ENCODE measurements around the gene CCN6.
"Not testable (repeated sequence)": the region's sequence is repeated elsewhere in the genome, so short reads cannot be mapped to it uniquely, and the experiment has no call there.

The CCN6 gene

DNA sequence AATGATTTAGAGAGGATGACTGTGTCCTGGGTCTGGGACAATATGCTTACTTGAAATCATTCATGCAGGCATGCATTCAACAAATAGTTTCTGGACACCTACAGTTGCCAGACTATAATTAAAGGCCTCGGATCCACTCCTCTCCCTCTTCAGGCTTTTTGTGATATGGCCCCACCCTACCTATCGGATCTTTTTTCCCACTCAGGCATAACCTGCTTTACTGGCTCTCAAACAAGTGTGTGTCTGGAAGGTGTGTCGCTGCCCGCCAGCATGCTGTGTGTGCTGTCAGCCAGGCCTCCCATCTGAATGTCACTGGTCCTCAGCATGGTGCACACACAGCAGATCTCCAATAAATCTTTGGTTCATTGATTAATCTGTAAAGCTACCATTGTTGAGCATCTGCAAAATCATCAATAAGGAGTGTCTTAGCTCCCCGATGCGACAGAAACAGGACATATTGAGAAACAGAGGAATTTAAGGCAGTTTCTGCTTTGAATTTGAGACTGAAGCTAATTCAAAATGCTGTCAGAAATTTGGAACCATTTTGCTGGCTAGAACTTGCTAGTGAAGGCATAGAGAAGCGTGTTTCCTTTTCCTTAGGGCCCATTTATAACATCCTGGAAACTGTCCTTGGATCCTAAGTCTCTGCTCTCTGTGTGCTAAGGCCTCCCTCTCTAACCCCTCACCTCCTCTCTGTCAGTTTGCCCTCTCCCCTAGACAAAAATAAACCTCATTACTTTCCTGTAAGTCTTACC, 23.5 kb upstream of the CCN6 start:
- DNase-seq: no peak

DNA sequence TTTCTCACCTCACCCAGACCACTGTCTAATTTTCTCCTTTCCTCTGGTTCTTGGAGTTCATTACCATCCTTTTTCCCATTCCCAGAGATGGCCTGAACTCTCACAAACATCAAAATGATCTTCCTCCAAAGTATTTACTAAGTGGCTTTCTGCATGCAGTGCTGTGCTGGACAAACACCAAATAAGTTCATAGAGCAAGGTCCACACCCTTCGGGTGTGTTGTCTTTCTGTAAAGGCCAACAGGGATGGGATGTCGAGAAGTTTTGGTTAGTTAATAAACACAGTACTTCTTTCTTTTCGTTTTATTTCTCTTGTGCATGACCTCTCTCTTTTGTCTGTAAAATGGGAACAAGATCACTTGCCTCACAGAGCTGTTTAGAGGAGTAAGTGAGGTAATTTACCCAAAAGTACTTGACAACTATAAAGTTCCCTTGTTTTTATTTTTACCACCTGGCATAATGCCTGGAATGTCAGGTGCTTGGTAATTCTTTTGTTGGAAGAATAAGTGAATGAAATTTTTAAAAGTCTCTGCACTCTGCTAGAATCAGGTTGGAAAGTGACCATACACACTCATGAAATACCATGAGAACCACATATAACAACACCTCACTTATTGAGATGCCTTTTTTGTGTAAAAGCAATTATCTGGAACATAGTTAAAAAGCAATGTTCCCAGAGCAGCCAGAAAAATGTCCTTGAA, 22.8 kb upstream of the CCN6 start:
- DNase-seq: no peak

DNA sequence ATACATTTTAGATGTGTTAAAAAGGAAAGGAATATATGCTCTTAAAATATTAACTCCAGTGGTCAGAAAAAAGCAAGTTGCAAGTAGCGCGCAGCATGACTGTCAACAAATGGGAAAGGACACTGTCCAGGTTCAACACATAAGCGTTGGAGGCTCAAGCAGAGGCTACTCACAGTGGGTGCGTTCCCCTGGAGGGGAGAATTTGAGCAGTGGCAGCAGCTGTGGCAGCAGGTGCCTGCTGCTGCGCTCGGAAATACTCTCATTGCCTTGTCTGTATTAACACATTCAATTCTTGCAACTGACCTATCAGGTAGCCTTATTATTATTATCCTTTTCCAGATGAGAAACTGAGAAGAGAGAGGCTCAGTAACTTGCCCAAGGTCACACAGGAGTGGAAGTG, 21.9 kb upstream of the CCN6 start:
- DNase-seq: no peak

DNA sequence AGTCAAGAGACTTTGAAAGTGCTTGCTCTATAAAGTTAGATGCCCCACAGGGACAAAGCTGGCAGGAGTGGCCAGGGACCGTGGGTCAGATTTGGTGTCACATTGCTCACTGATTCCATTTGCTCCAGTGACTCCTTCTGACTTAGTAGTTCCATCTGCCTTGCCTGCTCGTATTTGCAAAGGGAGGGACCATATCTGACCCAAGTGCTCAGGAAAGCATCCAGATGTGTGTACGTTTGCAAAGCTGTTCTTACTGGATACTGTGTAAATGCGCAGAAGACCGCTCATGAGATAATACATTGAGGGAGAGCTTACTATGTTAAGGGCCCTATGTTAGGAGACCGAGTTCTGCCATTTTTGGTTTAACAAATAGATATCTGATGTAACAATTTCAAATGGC, 21.2 kb upstream of the CCN6 start:
- no peak for DNase-seq

DNA sequence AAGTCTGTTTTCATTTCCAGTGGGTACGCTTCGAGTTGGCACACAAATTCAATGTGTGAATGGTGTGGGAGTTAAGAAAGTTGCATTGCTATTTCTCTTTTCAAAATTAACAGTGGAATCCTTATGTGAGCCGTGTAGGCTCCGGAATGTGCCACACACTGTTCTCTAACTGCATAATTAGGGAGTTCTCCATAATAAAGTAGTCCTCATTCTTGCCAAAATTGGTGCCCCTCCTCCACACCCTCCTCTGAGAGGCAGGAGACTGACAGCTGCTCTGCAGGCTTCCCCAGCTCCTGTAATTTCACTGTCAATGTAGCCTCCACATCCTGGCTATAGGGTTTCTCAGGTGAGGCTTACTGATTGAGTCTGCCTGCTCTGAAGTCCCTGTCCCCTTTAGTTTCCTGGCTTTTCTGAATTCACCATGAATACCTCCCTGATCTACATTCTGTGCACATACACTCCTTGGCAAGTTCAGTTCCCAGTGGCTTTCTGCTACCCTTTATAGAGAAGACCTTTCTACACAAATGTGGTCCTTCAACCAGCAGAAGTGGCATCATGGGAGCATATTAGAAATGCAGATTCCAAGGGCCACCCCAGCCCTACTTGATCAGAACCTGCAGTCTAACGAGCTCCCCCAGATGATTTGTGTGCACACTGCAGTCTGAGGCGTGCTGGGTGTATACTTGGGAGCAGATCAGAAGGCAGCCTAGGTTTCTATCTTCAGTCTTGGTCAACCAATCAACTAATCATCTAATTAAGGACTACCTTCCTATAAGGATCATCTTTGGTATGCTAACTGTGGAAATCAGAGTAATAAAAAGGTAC, 19.9 kb upstream of the CCN6 start:
- no peak for DNase-seq

DNA sequence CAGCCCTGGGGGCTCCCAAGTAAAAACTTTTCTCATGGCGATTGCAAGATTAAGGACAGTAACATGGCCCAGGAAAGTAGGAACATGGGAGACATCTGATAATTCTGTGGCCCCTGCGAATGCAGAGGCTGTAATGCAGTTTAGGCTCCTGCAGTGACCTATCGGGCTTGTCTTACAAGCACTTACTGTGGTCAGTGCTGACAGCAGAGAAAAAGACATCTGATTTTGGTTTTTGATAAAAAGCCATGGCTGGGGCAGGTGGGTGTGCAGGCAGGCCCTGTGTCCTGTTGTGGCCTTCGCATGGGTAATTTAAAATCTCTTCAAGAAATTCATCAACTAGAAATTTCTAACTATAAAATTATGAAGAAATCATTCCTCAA, 19.3 kb upstream of the CCN6 start:
- no peak for DNase-seq

DNA sequence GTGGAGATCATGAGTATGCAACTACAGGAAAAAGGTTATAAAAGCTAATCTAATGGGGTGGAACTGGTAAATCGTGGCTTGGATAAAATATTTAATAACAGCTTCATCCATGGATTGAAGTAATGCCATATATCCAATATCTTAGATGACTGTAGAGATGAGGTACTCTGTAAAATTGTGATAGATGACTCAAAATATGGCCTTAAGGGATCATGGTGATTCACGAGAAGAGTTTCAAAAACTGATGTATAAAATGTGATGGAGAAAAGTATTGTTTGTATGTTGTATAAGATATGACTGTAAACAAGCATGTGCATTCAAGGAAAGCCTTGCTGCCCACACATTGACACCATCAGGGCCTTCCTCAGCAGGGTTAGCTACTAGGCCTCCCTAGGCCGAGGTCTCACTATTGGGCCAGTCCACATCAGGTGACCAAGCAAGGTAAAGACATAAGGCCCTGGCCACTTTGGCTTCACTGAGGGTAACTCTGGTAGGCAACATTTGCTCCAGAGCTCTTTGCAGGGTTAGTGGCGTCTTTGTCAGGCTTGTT, 17.7 kb upstream of the CCN6 start:
- DNase-seq: no peak

DNA sequence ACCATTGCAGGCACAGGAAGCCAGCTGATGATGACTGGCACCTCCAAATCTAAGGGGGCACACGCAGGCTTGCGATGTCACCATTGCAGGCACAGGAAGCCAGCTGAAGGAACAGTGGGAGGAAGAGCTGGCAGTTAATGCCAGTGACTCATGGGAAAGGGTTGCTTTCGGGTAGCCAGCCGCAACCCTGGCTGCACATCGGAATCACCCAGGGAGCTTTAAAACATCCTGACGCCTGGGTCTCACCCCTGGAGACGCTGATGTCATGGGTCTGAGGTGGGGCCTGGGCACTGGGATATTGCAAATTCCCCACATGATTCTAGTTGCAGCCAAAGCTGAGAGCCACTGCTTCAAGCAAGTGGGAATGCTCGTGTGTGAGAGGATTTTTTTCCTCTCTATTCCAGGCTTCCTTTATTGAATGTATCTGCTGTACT, 16.1 kb upstream of the CCN6 start:
- DNase-seq: peak; percentile 75 to 89

DNA sequence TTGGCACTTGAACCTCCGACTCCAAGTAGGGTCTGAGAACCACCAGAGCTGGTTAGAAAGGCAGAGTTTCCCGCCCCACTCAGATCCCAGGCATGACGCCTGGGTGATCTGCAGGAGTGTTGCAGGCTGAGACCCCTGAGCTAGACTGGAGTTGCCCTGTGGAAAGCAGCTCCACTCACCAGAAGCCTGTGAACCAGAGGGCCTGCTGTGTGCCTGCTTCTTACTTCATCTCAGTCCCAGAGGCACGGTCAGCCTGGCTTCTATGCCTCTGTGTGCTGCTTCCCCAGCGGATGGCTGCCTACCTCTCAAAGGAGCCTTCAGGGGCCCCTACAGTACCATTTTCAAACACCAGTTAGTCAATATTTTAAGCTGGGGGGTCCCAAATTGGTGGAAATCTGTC, 15.6 kb upstream of the CCN6 start:
- no peak for DNase-seq

DNA sequence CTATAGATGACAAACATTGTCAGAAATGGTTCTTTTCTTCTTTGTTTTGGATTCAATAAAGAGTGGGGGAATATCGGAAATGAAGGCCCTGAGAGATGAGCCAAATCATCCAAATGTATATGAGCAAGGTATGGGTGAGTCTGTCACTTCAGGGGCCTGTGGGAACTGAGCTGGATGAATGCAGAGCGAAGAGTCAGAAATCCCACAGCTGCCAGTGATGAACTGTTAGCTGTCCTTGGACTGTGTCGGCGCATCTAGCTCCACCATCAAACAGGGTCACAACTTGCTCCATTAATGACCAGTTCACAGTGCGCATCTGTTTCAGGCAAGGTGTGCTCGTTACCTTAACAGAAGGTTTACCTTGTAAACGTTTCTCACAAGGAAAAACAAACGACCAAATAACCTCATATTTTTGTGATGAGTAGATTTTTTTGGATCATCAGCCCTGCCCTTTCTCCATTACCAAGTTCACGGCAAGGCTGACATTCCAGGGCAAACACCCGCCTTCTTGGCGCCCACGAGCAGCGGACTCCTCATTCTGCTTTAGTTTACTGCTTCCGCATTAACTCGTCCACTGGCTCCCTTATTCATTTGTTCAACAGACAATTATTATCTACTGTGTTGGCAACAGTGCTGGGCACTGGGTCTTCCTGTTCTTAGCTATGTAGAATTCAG, 15.0 kb upstream of the CCN6 start:
- DNase-seq: no peak

DNA sequence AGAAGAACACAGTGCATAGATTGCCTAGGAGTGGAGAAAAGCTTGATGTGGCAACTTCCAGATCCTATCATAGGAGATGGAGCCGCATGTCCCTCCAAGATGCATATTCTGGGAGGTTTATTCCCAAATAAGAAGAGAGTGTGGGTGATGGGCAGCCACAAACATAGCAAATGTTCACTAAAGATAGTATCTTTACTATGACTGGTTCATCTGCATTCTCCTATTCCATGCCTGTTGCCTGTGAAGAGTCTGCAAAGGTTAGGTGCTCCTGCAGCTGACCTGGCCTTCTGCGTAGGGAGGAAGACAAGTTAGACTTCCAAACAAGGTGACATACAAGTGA, 14.5 kb upstream of the CCN6 start:
- no peak for DNase-seq

DNA sequence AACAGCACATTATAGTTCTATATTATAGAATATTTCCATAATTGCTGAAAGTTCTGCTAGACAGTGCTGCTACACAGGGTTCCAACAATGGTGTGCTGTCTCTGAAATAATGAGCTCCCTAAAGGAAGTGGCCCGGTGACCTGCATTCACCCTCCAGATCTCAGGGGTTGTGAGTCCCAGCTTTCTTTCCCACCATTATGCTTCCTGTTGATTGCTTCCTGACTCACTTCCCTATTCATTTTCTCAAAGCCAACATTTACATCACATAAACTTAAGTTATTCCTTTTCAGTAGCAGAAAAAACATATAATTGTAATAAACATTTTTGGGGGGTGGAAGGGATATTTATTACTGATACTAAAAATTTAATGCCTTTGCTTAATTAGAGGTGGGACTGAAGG, 12.9 kb upstream of the CCN6 start:
- DNase-seq: peak in 1 of 2 donors; percentile 25

DNA sequence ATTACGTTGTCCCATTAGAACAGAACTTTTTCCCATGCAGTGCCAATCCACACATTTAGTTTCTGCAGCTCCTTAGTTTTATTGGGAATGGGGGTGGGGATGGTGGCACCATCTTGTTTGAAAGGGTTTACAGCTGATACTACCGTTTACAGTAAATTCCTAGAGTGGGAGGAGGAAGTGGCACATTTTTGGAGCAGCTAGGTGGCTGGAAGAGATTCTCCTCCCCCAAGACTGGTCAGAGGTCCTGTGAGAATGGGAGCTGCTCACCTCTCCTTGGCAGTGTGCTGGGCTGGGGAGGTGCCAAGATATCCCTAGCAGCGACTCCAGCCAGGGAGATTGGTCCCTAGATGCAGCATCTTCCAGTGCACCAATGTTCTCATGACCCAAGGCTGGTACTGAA, 12.4 kb upstream of the CCN6 start:
- DNase-seq: no peak

DNA sequence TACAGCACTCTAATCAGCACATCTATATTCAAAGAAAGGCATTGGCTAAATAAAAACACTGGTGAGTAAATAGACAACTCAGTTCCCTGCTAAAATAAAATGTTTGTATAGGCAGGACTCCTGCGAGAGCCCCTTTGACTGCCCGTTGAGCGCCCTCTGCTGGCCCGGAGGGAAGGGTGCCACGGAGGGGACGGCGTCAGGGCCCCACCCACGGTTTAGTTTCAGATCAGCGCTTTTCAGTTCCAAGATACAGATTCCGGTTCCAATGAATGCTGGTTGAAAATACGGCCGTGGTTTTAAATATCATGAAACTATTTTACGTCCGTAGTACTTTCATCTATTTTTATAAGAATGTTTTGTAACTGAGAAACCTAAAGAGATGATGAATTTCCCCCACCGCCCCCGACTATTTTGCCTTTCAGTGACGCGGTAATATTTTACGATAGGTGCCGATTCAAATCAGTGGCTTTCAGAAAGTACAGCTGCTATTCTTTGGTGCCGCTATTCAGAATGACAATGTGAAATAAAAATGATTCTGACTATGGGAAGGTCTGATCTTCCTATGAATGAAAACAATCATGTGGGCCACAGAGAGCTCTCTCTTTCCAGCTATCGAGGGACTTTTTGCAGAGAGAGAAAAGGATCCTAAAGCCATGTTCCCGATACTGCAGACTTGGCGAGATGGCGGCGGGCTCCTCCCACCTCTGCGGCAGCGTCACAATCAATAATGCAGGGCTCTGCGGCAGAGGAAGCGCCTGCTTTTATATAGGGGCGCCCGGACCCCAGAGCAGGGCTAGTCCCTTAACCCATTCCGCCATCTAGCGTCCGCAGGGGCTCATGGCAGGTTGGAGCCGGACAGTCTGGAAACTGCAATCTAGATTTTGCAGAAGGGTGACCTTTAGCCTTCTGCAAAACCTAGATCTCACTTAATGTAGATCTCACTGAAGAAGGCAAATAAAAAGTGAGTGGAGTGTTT, 10.6 kb upstream of the CCN6 start:
- DNase-seq: peak; percentile 87 to 98

DNA sequence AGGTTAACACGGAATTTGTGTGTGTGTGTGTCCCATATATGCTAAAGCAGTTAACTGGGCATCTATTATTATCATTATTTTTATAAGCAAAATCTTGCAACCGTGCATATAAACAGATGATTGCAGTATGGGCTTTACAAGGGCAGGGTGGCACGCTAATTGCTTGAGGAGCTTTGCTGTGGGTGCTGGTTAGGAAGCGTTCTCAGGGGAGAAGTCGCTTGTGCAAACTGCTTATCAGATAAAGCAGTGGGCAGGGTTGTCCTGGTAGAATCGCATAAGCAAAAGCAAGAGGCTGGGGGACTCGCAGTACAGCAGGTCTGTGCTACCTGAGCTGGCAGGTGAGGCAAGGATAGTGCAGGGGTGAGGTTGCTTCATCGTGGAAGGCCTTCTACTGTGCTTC, 9.7 kb upstream of the CCN6 start:
- DNase-seq: no peak

DNA sequence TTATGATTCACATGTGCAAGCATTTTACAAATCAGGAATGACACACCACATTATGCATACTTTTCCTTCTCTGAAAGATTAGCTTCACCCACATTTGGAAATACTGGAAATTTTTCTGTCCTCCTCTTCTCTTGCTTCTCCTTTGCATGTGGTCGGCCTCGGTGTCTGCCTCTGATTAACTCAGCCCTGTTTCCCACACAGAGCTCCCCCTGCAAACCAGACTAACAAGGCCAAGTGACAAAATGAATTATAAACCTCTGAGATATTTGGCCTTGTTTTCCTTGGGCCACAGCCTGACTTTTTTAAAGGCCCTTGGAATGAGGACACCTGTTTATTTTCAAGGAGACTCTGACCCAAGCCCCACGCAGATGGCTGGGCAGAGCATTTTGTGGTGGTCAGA, 9.0 kb upstream of the CCN6 start:
- DNase-seq: peak; percentile 75 to 85

DNA sequence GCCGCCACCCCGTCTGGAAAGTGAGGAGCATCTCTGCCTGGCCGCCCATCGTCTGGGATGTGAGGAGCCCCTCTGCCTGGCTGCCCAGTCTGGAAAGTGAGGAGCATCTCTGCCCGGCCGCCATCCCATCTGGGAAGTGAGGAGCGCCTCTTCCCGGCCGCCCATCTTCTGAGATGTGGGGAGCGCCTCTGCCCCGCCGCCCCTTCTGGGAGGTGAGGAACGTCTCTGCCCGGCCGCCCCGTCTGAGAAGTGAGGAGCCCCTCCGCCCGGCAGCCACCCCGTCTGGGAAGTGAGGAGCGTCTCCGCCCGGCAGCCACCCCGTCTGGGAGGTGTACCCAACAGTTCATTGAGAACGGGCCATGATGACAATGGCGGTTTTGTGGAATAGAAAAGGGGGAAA, 6.4 kb upstream of the CCN6 start:
- DNase-seq: not testable (repeated sequence)

DNA sequence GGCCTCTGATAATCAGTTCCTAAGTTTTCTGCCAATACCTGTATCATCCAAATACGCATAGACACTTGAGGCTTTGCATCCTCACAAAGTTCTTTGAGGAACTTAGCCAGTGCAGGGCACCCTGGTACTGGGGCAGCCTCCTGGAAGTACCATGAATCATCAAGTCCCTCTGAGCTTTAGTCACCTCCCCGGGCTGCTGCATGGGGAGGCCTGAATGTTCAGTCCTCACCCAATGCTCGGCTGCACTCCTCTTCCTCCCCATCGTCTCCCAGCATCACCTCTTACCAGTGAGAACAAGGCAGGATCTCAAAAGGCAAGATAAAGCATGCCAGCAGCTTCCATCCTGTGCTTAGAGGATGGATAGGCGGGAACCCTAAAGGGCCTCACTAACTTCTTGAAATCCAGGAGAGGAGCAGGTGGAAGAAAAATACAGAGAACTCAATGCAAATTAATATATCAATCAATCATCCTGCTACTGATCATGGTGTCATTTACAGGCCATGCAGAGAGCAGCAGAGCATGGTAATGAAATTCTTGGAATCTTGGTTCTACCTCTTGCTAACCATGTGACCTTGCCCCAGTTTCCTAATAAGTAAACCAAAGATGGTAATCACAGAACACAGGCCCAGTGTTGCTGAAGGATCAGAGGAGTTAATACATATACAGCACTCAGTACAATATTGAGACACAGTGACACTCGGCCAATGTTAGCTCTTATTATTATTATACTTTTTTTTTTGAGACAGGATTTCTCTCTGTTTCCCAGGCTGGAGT, 4.7 kb upstream of the CCN6 start:
- DNase-seq: peak; percentile 23 to 66

DNA sequence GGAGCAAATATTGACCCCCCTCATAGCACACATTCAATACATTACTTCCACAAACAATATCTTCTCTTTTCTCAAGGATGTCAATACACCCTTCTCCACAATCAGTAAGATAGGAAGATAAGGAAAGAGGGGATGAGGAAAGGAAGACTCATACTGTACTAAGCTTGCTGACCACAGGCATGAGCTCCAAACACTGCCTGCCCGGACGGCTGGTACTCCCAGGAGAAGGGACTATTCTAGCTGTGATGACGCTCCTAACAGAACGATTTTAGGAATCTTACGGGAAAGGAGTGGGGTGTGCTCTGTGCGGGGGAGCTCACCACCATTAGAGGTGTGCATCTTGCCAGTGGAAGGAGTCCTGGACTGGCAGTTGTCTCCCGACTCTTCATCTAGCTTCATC, 3.9 kb upstream of the CCN6 start:
- no peak for DNase-seq

DNA sequence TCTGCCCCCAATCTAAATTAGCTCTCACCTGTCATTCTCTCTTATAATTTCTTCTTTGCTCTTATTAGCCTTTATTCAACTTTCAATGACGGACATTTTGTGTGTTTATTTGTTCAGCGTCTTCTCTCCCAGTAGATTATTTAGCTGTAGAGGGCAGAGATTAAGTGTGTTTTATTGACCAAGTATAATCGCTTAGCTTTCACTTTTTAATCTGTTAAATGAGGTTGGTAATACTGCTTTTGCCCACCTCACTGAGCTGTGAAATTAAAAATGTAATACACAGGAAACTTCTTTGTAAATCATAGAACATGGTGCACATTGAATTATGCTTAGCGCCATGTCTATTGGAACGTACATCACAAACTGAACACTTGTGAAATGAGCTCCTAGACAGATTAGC, 3.5 kb upstream of the CCN6 start:
- DNase-seq: no peak

DNA sequence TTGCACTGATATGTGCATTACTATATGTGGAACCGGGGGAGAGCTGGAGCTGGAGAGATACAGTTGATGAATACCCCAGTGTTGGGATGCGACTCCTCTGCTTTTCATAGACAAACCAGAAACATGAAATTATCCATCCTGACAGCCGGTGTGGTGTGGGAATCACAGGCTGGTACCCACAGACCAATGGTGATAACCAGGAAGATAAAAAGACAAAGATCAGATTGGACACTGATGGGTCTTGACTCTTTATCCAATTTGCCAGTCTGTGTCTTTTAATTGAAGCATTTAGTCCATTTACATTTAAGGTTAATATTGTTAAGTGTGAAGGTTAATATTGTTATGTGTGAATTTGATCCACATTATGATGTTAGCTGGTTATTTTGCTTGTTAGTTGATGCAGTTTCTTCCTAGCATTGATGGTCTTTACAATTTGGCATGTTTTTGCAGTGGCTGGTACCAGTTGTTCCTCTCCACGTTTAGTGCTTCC, 2.6 kb upstream of the CCN6 start:
- not testable (repeated sequence) for DNase-seq
